Measurements from ENCODE around the gene SPON1.
"Not testable (repeated sequence)": the region's sequence is repeated elsewhere in the genome, so short reads cannot be mapped to it uniquely, and the experiment has no call there.

The SPON1 gene

GRCh38 chr11:14124886-14125285 lies 162.4 kb downstream of the SPON1 start:
- DNase-seq (ENCODE audit: low spot score): no peak

GRCh38 chr11:14125529-14125928 lies 163.0 kb downstream of the SPON1 start:
- no peak for DNase-seq (ENCODE audit: low spot score)

DNA sequence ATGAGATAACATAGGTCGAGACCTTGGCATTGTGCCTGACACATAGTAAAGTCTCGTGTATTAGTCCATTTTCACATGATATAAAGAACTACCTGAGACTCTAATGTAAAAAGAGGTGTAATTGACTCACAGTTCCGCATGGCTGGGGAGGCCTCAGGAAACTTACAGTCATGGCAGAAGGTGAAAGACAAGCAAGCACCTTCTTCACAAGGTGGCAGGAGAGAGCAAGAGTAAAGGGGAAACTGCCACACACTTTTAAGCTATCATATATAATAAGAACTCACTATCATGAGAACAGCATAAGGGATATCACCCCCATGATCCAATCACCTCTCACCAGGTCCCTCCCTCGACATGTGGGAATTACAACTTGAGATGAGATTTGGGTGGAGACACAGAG lies 165.2 kb downstream of the SPON1 start:
- DNase-seq (ENCODE audit: low spot score): no peak

GRCh38 chr11:14132312-14132711 lies 169.8 kb downstream of the SPON1 start:
- no peak for DNase-seq (ENCODE audit: low spot score)

DNA sequence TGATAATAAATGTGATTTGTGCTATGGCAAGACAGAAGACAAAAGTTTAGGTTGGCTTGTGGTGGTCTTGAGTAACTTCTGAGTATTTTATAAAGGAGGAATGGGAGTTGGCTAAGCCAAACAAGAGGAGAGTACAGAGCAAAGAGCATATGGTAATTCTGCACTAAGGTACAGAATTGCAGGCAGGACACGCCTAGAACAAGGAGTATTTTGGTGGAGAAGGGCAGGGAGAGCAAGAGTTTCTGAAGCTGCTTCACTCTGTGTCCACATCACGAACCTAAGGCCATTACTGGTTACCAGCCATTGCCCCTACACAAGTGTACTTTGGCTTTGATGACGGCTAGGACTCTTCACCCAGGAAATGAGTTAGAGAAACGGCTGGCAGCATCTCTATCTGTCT lies 170.9 kb downstream of the SPON1 start:
- no peak for DNase-seq (ENCODE audit: low spot score)

- DNase-seq (ENCODE audit: low spot score): no peak
These were observed 174.0 kb downstream of the SPON1 start for GRCh38 chr11:14136561-14136960.

GRCh38 chr11:14137284-14137683 lies 174.8 kb downstream of the SPON1 start:
- no peak for DNase-seq (ENCODE audit: low spot score)

GRCh38 chr11:14140991-14141390 lies 178.5 kb downstream of the SPON1 start:
- no peak for DNase-seq (ENCODE audit: low spot score)

DNA sequence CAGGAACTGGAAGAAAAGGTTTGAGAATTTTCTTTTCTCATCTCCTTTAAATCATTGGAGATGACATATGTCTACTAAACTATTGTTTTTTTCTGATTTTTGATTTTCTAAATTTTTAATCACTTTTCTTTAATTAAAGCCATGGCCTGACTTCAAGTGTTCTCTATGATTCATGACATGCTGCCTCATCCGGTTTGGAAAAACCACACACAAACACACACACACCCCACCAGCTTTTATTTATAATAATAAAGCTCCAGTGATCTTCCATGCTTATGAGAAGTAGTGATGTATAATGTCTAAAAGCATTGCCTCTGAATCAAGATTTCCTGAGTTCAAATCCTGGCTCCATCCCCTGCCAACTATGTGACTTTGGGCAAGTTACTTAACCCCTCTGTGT lies 179.2 kb downstream of the SPON1 start:
- DNase-seq (ENCODE audit: low spot score): no peak

DNA sequence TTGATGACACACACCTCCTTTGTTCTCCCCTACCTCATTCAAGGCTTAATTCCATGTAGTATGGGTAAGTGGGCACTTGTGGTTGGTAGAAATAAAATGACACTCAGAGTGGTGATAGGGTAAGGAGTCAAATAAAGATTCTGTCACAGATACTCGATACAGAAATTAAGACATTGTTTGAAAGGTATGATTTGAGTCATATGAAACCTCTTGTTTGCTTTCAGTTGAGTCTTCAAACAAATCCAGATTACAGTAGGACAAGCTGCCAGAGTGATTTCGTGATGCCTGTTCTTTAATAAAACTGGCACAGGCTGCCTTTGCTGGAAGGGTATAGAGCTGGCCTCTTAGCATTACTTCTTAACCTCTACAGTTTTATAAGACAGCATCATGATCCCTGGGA lies 182.4 kb downstream of the SPON1 start:
- DNase-seq (ENCODE audit: low spot score): no peak

GRCh38 chr11:14148653-14149273 lies 186.2 kb downstream of the SPON1 start:
- peak; percentile 29 for DNase-seq (ENCODE audit: low spot score)

DNA sequence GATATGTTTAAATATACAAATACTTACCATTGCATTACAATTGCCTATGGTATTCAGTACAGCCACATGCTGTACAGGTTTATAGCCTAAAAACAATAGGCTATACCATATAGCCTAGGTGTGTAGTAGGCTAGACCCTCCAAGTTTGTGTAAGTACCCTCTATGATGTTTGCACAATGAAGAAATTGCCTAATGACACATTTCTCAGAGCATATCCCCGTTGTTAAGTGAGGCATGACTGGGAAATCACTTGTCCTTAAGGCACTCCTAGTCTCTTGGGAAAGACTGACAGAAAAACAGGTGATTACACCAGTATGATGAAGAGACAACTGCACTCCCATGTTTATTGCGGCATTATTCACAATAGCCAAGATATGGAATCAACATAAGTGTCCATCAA lies 187.2 kb downstream of the SPON1 start:
- DNase-seq (ENCODE audit: low spot score): no peak

DNA sequence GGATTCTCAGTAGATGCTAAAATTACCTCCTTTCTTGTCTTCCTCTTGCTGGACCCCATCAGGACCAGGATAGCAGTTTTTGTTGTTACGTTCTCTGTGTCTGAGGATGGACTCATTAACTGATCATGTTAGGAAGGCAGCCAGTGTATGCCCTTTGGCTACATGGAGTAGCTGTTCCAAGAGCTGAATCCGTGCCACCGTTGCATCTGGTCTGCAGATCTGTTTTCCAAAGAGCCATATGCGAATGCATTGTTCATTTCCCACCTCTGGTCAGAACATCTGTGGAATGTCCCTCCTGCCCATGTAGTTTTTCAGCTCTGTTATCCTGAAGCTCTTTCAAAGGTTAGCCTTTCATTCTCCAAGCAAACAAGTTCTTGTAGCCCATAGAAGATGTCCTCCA lies 188.4 kb downstream of the SPON1 start:
- DNase-seq (ENCODE audit: low spot score): no peak

DNA sequence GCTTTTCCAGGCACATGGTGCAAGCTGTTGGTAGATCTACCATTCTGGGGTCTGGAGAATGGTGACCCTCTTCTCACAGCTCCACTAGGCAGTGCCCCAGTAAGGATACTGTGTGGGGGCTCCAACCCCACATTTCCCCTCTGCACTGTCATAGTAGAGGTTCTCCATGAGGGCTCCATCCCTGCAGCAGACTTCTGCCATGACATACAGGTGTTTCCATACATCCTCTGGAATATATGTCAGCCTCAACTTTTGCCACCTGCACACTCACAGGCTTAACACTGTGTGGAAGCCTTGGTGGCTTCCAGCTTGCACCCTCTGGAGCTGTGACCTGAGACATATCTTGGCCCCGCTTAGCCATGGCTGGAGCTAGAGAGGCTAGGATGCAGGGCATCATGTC lies 191.6 kb downstream of the SPON1 start:
- DNase-seq (ENCODE audit: low spot score): not testable (repeated sequence)

- no peak for DNase-seq (ENCODE audit: low spot score)
These were observed 195.9 kb downstream of the SPON1 start for GRCh38 chr11:14158393-14158792.

DNA sequence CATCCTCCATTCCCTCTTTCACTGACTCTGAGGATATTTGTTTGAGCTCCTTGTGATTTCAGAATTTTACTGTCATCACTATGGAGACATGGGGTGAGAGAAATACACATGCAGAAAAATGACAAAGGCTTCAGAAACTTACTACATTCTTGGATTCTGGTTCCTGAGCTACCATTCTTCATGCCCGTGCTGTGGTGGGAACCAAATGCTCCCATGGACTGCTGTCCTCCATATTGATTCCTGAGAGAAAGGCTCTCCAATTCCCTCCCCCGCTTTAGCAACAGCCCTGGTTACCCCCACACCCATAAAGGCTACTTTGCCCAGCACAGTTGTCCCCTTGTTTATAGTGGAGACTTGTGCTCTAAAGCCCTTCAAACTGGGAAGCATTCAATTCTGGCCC lies 201.1 kb downstream of the SPON1 start:
- DNase-seq (ENCODE audit: low spot score): no peak

- DNase-seq (ENCODE audit: low spot score): not testable (repeated sequence)
These were observed 211.2 kb downstream of the SPON1 start for GRCh38 chr11:14173679-14174078.

- DNase-seq (ENCODE audit: low spot score): no peak
These were observed 216.7 kb downstream of the SPON1 start for GRCh38 chr11:14179116-14179820.

GRCh38 chr11:14181121-14181520 lies 218.6 kb downstream of the SPON1 start:
- DNase-seq (ENCODE audit: low spot score): no peak

DNA sequence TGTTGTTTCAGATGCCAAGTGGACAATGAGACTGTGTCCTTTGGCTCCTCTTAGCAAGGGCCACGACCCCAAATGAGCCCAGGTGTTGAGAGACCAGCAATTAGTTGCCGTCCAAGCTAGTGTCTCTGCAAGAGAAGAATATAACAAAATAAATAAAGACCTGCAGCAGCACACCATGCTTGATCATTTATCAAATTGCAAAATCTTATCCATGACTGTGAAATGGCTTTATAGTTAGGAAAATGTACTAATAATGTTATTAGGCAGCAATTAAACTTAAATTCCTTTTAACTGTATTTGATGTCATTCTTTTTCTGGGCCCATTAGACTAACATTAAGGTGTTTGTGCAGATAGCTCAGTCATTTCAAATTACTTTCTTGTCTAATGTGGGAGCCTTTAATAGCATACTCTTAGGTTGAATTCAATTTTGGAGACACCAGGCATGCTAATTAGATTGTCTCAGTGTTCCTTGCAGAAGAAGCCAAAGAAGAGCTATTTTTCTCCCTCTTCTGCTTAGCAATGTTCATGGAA lies 220.4 kb downstream of the SPON1 start:
- DNase-seq (ENCODE audit: low spot score): no peak

DNA sequence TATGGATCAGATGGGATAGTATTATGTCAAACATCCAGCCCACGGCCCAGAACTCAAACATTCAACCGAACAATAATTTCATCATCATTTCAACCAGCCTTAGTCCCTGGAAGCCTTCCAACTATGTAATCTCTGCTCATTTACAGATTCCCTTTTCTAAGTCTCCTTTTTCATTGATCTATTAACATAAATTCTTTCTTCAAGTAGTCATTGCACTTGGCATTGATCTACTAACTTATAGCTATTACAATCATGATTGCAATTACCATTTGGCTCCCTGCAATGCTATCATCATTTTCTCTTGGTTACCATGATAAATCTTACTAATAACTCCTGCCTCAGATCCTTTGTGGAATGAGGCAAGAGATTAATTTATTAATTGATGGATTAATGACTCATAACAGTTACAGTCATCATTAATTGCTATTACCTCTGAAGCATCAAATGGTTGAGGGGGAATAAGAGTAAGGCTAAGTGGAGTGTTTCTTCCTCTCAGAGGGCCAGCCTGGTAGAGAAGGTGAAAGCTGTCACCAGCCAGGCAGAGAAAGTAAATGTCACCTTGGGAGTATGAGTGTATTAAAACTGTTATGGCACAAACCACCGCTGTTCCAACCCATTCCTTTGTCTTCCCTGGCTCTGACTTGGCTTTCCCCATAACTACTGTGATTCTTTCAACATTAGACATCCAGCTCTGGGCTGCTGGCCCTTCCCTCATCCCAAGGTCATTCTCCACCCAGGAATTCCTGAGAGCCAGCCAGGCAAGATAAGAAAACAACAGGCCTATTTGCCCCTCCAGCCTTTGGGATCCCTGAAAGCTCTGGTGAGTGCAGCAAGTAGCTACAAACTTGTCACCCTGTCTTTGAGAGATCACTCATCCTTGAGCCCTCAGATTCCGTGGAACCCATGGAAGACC lies 221.8 kb downstream of the SPON1 start:
- DNase-seq (ENCODE audit: low spot score): no peak

DNA sequence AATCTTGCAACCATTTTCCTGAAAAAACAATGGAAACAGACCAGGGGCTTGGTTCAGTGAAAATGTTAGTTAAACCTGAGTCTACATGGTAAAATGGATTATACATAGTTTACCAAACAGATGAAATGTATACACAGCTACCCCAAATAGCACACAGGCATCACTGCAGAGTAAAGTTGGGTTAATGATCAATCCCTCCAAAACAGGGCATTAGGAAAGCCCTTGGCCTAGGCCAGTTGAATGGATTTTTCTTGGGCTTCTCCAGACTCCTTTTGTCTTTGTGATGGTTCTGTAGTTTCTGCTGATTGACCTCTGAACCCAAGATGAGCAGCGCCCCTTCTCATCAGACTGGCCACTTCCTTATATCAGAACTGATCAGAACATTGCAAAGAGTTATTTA lies 222.9 kb downstream of the SPON1 start:
- no peak for DNase-seq (ENCODE audit: low spot score)
